Measurements from ENCODE around the gene MFSD1. TPM values are rescaled to one million over a fixed set of nuclear protein-coding genes. Genes with fewer than 3 reads are reported as not detected.

The MFSD1 gene
- total and polyA plus RNA-seq, 2 of the 13 experiments (the other 11 are each of a cell fraction or from before 2014, with no cell fraction given) = 17.3 to 37.9 TPM

DNA sequence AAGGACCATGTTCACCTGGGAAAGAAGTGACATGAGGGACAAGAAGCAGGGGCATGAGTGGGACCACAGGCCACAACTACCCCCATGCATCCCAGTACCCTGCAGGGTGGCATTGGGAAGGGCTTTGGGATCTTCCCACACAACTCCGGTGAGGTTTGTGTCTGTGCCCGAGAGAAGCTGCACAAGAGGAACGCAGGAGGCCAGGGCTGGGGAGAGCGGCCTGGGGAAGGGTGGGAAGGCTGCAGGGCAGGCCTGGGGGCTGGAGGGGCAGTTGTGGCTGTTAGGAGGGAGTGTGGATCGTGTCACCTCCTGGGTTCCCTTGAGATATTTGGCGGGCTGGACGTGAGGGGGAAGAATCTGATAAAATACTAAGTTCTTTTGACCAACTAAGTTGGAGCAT, 25.3 kb upstream of the MFSD1 start (continued):
- TF ChIP-seq HES4 (CRISPR knock-in tag; IDR thresholded peaks at IDR 0.05; ENCODE audit: borderline replicate concordance) = no peak
- TF ChIP-seq, protein P1, sequence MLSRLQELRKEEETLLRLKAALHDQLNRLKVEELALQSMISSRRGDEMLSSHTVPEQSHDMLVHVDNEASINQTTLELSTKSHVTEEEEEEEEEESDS (CRISPR knock-in tag; IDR thresholded peaks at IDR 0.05; ENCODE audit: borderline replicate concordance) = no peak
- no peak for TF ChIP-seq XBP1 (CRISPR knock-in tag; IDR thresholded peaks at IDR 0.05)
- TF ChIP-seq PAF1 (CRISPR knock-in tag; IDR thresholded peaks at IDR 0.05) = no peak
- TF ChIP-seq, protein P2, sequence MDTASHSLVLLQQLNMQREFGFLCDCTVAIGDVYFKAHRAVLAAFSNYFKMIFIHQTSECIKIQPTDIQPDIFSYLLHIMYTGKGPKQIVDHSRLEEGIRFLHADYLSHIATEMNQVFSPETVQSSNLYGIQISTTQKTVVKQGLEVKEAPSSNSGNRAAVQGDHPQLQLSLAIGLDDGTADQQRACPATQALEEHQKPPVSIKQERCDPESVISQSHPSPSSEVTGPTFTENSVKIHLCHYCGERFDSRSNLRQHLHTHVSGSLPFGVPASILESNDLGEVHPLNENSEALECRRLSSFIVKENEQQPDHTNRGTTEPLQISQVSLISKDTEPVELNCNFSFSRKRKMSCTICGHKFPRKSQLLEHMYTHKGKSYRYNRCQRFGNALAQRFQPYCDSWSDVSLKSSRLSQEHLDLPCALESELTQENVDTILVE (CRISPR knock-in tag; IDR thresholded peaks at IDR 0.05) = no peak

DNA sequence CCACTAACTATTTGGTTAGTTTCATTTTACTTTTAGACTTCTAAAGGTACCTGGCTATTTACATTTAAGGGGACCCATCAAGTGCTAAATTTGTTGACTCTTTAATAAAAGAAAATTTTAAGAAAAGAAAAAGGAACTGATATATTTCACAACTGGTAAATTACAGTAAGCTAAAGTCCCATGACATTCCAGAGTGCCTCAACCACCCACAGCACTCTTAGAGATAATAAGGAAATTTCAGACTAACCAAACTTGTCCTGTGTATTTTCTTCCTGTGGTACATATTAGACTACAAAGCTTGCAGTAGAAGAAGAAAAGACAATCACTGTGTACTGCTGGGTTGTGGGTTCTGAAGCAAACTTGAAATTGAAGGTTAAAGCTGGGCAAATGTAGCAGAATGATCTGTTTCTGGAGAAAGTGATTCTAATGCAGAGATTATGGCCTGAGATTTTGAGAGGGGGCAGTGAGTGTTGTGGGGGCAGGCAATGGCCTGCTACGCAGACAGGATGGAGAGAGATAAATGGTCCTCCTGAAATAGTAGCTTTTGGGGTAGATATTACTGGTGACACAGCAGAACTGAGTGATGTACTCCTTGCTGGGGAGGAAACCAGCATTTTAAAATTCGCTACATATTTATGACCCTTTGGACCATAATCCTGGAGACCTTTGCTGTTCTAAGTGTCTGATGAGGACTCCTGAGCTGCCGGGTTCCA, 24.5 kb upstream of the MFSD1 start:
- Histone ChIP-seq H3K4me1 (ENCODE audit: insufficient read depth, low read length) (peaks cover 18% of the 10 kb centered on the region), H2AFZ (ENCODE audit: low read length) (no peak overlapping the region), H3K4me2 (ENCODE audit: low read depth, low read length) (no peak overlapping the region), H3K27me3 (ENCODE audit: control insufficient read depth in 1 of 2, insufficient read depth in 2 of 2, low read length in 2 of 2) (no peaks in the 10 kb centered on the region), H3K36me3 (replicated peaks in 1 of 2; ENCODE audit: control insufficient read depth in 1 of 2, insufficient read depth in 2 of 2, low read length in 2 of 2) (no peaks in the 10 kb centered on the region), H3K79me2 (ENCODE audit: insufficient read depth, low read length) (no peaks in the 10 kb centered on the region), H3K9me3 (ENCODE audit: low read length) (no peaks in the 10 kb centered on the region), H4K20me1 (ENCODE audit: insufficient read depth, low read length) (no peaks in the 10 kb centered on the region), H3K27ac (ENCODE audit: extremely low read length, insufficient read depth, low read length) (no peak overlapping the region), H3K9ac (ENCODE audit: insufficient read depth, low read depth, low read length) (no peak overlapping the region), H3K4me3 (replicated peaks in 1 of 3; ENCODE audit: insufficient read depth in 1 of 3, low read depth in 2 of 3, low read length in 3 of 3) (no peak overlapping the region)
- in situ Hi-C loops (cut with HindIII; ENCODE audit: extremely low pct_ligation_motif_present, low pct_unique_long_range_greater_than_20kb) (loop anchor here (25.0 kb wide), 1 partner anchor 240 kb away; no protein-coding TSS in a partner anchor), intact Hi-C loops (cut with micrococcal nuclease; ENCODE audit: unreplicated experiment) (no loop called here)
- no peak for TF ChIP-seq ZNF484 (CRISPR knock-in tag; IDR thresholded peaks at IDR 0.05; ENCODE audit: borderline replicate concordance, low read depth)
- no peak for TF ChIP-seq FOXJ3 (CRISPR knock-in tag; IDR thresholded peaks at IDR 0.05; ENCODE audit: borderline replicate concordance)
- no peak for TF ChIP-seq SMAD3 (CRISPR knock-in tag; IDR thresholded peaks at IDR 0.05)
- no peak for TF ChIP-seq NCOA2 (CRISPR knock-in tag; IDR thresholded peaks at IDR 0.05)
- TF ChIP-seq, protein P3, sequence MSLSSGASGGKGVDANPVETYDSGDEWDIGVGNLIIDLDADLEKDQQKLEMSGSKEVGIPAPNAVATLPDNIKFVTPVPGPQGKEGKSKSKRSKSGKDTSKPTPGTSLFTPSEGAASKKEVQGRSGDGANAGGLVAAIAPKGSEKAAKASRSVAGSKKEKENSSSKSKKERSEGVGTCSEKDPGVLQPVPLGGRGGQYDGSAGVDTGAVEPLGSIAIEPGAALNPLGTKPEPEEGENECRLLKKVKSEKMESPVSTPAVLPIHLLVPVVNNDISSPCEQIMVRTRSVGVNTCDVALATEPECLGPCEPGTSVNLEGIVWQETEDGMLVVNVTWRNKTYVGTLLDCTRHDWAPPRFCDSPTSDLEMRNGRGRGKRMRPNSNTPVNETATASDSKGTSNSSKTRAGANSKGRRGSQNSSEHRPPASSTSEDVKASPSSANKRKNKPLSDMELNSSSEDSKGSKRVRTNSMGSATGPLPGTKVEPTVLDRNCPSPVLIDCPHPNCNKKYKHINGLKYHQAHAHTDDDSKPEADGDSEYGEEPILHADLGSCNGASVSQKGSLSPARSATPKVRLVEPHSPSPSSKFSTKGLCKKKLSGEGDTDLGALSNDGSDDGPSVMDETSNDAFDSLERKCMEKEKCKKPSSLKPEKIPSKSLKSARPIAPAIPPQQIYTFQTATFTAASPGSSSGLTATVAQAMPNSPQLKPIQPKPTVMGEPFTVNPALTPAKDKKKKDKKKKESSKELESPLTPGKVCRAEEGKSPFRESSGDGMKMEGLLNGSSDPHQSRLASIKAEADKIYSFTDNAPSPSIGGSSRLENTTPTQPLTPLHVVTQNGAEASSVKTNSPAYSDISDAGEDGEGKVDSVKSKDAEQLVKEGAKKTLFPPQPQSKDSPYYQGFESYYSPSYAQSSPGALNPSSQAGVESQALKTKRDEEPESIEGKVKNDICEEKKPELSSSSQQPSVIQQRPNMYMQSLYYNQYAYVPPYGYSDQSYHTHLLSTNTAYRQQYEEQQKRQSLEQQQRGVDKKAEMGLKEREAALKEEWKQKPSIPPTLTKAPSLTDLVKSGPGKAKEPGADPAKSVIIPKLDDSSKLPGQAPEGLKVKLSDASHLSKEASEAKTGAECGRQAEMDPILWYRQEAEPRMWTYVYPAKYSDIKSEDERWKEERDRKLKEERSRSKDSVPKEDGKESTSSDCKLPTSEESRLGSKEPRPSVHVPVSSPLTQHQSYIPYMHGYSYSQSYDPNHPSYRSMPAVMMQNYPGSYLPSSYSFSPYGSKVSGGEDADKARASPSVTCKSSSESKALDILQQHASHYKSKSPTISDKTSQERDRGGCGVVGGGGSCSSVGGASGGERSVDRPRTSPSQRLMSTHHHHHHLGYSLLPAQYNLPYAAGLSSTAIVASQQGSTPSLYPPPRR (CRISPR knock-in tag; IDR thresholded peaks at IDR 0.05; ENCODE audit: borderline replicate concordance) = no peak
- DNase-seq (ENCODE audit: low spot score) = no peak
- CTCF ChIA-PET (ENCODE audit: low intra/inter-chr PET ratio, low total read pairs) = no interaction called here
- WGBS (ENCODE audit: low lambda C conversion rate) = 80% methylated on average over 3 of the region's 3 CpGs
- no peak for FAIRE-seq
- POLR2A ChIA-PET = interaction anchor here (1.8 kb wide), 1 partner anchor 9 kb away, joined by 6 read pairs; no protein-coding TSS in a partner anchor
- no peak for ATAC-seq
- BruUV-seq (replicated peaks) = no TSS peak

Measured in HepG2 (cell line).